NCI-H2227 (cell line): Measurements from ENCODE around the gene NLRC3.
"Not testable (repeated sequence)": the region's sequence is repeated elsewhere in the genome, so short reads cannot be mapped to it uniquely, and the experiment has no call there.

Source experiments
- DNase-seq: peaks from one replicate; lab custom pipeline; 2025; ENCODE audit not compliant: unreplicated experiment; lab: John Stamatoyannopoulos, UW

NLRC3 gene

GRCh38 chr16:3519581-3519980, 57.6 kb downstream of the NLRC3 start:
- DNase-seq, result no peak

GRCh38 chr16:3518986-3519348, 58.2 kb downstream of the NLRC3 start:
- no peak for DNase-seq

GRCh38 chr16:3518292-3518985, 58.8 kb downstream of the NLRC3 start:
- DNase-seq, result no peak

GRCh38 chr16:3515897-3516296, 61.3 kb downstream of the NLRC3 start:
- DNase-seq, result no peak

- no peak for DNase-seq
Observed at GRCh38 chr16:3514621-3515020, 62.6 kb downstream of the NLRC3 start.

GRCh38 chr16:3513892-3514583, 63.2 kb downstream of the NLRC3 start:
- DNase-seq, result no peak

GRCh38 chr16:3511286-3512180, 65.7 kb downstream of the NLRC3 start:
- DNase-seq, result no peak

GRCh38 chr16:3510416-3510815, 66.8 kb downstream of the NLRC3 start:
- DNase-seq, result no peak

- DNase-seq, result no peak
Observed at GRCh38 chr16:3509470-3509928, 67.7 kb downstream of the NLRC3 start.

- DNase-seq, result no peak
Observed at GRCh38 chr16:3508736-3509135, 68.5 kb downstream of the NLRC3 start.

GRCh38 chr16:3503523-3503922, 73.7 kb downstream of the NLRC3 start:
- DNase-seq, result no peak

GRCh38 chr16:3501783-3502400, 75.3 kb downstream of the NLRC3 start:
- no peak for DNase-seq

- DNase-seq, result not testable (repeated sequence)
Observed at GRCh38 chr16:3501412-3501761, 75.8 kb downstream of the NLRC3 start.

- no peak for DNase-seq
Observed at GRCh38 chr16:3498988-3499387, 78.2 kb downstream of the NLRC3 start.

- no peak for DNase-seq
Observed at GRCh38 chr16:3497771-3498170, 79.4 kb downstream of the NLRC3 start.

- no peak for DNase-seq
Observed at GRCh38 chr16:3496386-3496785, 80.8 kb downstream of the NLRC3 start.

GRCh38 chr16:3495176-3495575, 82.0 kb downstream of the NLRC3 start, which contains the start of gene C16orf90:
TSS of gene C16orf90 (minus strand) at chr16:3495489. CDS start at chr16:3495421, 68 bp downstream.
- DNase-seq, result no peak

GRCh38 chr16:3494386-3494973, 82.7 kb downstream of the NLRC3 start:
- no peak for DNase-seq

- no peak for DNase-seq
Observed at GRCh38 chr16:3492356-3492755, 84.8 kb downstream of the NLRC3 start.

- no peak for DNase-seq
Observed at GRCh38 chr16:3490911-3491629, 86.1 kb downstream of the NLRC3 start.
